T47D (cell line): ENCODE measurements around the gene POLR3F.
"Not testable (repeated sequence)": the region's sequence is repeated elsewhere in the genome, so short reads cannot be mapped to it uniquely, and the experiment has no call there.

Source experiments
- DNase-seq, 2 experiments: peaks; one replicate each; pipeline versions ENCODE4 v3.0.0 to v3.0.0-alpha.2; 2011 to 2012; ENCODE audit warnings: low read depth in 1 of 2, low spot score in 1 of 2
- JUND ChIP-seq: IDR thresholded peaks from 2 replicates; pipeline ENCODE4 v1.6.1; 2012; ENCODE audit warnings: low read depth
- in situ Hi-C: cut with HindIII; loops from 2 replicates; pipeline ENCODE4 v1.10.0; 2016; ENCODE audit warnings: low sequenced_read_pairs, low pct_unique_long_range_greater_than_20kb

Gene POLR3F

GRCh38 chr20:18477218-18477617, 10.0 kb downstream of the POLR3F start:
- DNase-seq = no peak
- in situ Hi-C loops = no loop called here
- no peak for TF ChIP-seq JUND

- DNase-seq = no peak
- no peak for TF ChIP-seq JUND
- in situ Hi-C loops = no loop called here
Measured at GRCh38 chr20:18477821-18478220, 10.6 kb downstream of the POLR3F start.

- no peak for DNase-seq
- in situ Hi-C loops = no loop called here
Measured at GRCh38 chr20:18481596-18481995, 14.4 kb downstream of the POLR3F start.

GRCh38 chr20:18488301-18488700, 21.1 kb downstream of the POLR3F start:
- no peak for DNase-seq
- in situ Hi-C loops = no loop called here
- TF ChIP-seq JUND = no peak

More at GRCh38 chr20:18481596-18481995, 14.4 kb downstream of the POLR3F start:
- no peak for TF ChIP-seq JUND

GRCh38 chr20:18496042-18496441, 28.9 kb downstream of the POLR3F start:
- DNase-seq = peak in 1 of 2 experiments; percentile 6
- in situ Hi-C loops = no loop called here
- TF ChIP-seq JUND = no peak

- no peak for TF ChIP-seq JUND
- in situ Hi-C loops = no loop called here
- DNase-seq = peak; percentile 60 to 87
Measured at GRCh38 chr20:18496740-18497592, 29.8 kb downstream of the POLR3F start, which contains the start of gene RBBP9. TSS of gene RBBP9 (minus strand) at chr20:18497225. CDS start at chr20:18497167, 58 bp downstream.

- no peak for DNase-seq
- TF ChIP-seq JUND = no peak
- in situ Hi-C loops = no loop called here
Measured at GRCh38 chr20:18497603-18498002, 30.4 kb downstream of the POLR3F start.

- in situ Hi-C loops, DNase-seq: not testable (repeated sequence)
Measured at GRCh38 chr20:18501672-18502071, 34.5 kb downstream of the POLR3F start.

- DNase-seq = peak in 1 of 2 experiments; percentile 58
- in situ Hi-C loops = no loop called here
- no peak for TF ChIP-seq JUND
Measured at GRCh38 chr20:18504479-18505060, 37.4 kb downstream of the POLR3F start.

GRCh38 chr20:18506744-18507143, 39.6 kb downstream of the POLR3F start:
- TF ChIP-seq JUND = no peak
- in situ Hi-C loops = no loop called here
- no peak for DNase-seq

- peak; percentile 95 to 99 for DNase-seq
- no peak for TF ChIP-seq JUND
- in situ Hi-C loops = no loop called here
Measured at GRCh38 chr20:18507218-18508191, 40.3 kb downstream of the POLR3F start, which contains the start of gene SEC23B. TSS of gene SEC23B (plus strand) at chr20:18507940. CDS start at chr20:18510836, 2,896 bp downstream.

GRCh38 chr20:18511571-18511970, 44.4 kb downstream of the POLR3F start:
- in situ Hi-C loops = no loop called here
- TF ChIP-seq JUND = no peak
- DNase-seq = no peak

- no peak for DNase-seq
- in situ Hi-C loops = no loop called here
- no peak for TF ChIP-seq JUND
Measured at GRCh38 chr20:18513208-18513607, 46.0 kb downstream of the POLR3F start.
